Measurements from ENCODE around the gene TIMM50.
A peak's percentile ranks its signal among the peaks of the same experiment; 100 is the strongest.

Gene TIMM50

DNA sequence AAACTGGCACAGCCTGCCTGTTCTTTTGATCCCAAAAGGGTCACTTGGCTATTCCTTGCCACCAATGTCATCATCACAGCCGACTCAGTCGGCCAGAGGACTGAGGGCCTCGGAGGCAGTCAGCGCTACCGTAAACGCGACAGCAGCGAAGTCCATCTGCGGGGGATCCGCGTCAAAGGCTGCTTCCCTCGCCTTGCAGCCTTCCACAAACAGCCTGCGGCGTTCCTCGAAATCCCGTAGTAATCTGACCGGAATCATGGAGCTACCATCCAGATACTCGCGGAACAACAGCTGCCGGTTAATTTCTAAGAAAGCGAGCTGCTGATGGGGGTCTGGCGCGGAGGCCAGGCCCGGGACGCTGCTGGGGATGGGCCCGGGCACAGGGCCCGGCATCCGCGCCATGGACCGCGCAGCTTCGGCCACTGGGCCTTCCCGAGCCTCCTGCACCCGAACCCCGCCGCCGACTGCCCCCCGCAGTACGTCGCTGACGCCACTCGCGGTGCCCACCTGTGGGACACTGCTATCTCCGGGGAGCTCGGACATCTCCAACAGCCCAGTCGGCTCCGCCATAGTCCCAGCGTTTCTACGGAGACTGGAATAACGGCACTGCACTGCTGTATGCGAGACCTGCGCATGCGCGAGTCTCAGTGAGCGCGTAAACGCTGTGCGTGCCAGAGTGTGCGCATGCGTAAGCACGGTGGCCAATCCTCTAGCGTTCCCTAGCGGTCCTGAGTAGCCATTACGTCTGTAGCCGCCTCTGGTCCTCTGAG lies 51.8 kb downstream of the TIMM50 start, which contains the start of gene EID2B:
TSS of gene EID2B (minus strand) at position 620 of the 770 bp plus-strand sequence. CDS start at position 570, 50 bp downstream.
- H3K27ac ChIP-seq (ENCODE audit: low read depth, low read length) = peak within 1 kb of the TSS; percentile 22
- peak within 1 kb of the TSS; percentile 92 for H3K9ac ChIP-seq (ENCODE audit: low read length)
- no peaks in the 10 kb centered on the region for H3K27me3 ChIP-seq (ENCODE audit: low read length)
- H3K4me2 ChIP-seq (ENCODE audit: low read depth, low read length, poor library complexity, severe bottlenecking) = peak within 1 kb of the TSS; percentile 94
- H3F3A ChIP-seq (ENCODE audit: insufficient read depth) = peaks cover 6% of the 10 kb centered on the region; the same call in 1 of the 2 replicates
- H3K9me2 ChIP-seq (replicated peaks; ENCODE audit: insufficient read depth, low read length) = no peaks in the 10 kb centered on the region
- H3K4me3 ChIP-seq (ENCODE audit: insufficient read depth, low read length, poor library complexity, severe bottlenecking) = peak within 1 kb of the TSS; percentile 71
- H3K79me2 ChIP-seq (ENCODE audit: insufficient read depth, low read length) = peaks cover 17% of the 10 kb centered on the region
- H4K20me1 ChIP-seq (ENCODE audit: low read depth, low read length) = no peaks in the 10 kb centered on the region
- no peaks in the 10 kb centered on the region; the same call in 1 of the 2 replicates for H3K36me3 ChIP-seq (ENCODE audit: low read length)
- no peaks in the 10 kb centered on the region for H3K9me3 ChIP-seq (ENCODE audit: insufficient read depth, low read length)
- no peak for TF ChIP-seq EZH2phosphoT487 (conservative IDR thresholded peaks at IDR 0.05; ENCODE audit: low read length)
- TF ChIP-seq, protein P1, sequence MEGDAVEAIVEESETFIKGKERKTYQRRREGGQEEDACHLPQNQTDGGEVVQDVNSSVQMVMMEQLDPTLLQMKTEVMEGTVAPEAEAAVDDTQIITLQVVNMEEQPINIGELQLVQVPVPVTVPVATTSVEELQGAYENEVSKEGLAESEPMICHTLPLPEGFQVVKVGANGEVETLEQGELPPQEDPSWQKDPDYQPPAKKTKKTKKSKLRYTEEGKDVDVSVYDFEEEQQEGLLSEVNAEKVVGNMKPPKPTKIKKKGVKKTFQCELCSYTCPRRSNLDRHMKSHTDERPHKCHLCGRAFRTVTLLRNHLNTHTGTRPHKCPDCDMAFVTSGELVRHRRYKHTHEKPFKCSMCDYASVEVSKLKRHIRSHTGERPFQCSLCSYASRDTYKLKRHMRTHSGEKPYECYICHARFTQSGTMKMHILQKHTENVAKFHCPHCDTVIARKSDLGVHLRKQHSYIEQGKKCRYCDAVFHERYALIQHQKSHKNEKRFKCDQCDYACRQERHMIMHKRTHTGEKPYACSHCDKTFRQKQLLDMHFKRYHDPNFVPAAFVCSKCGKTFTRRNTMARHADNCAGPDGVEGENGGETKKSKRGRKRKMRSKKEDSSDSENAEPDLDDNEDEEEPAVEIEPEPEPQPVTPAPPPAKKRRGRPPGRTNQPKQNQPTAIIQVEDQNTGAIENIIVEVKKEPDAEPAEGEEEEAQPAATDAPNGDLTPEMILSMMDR (IDR thresholded peaks at IDR 0.05; ENCODE audit: insufficient read depth, low read length, poor library complexity, severe bottlenecking) = peak; percentile 83
- peak within 1 kb of the TSS; percentile 65 for H2AFZ ChIP-seq (ENCODE audit: low read depth, low read length, severe bottlenecking)

- TF ChIP-seq, protein P1 (IDR thresholded peaks at IDR 0.05; ENCODE audit: insufficient read depth, low read length, poor library complexity, severe bottlenecking) = no peak
- TF ChIP-seq EZH2phosphoT487 (conservative IDR thresholded peaks at IDR 0.05; ENCODE audit: low read length) = no peak
- Histone ChIP-seq H3K4me2 (ENCODE audit: low read depth, low read length, poor library complexity, severe bottlenecking) (peak overlapping the region; percentile 20), H3K9ac (ENCODE audit: low read length) (peak overlapping the region; percentile 92; the same call in 1 of the 2 replicates), H3K36me3 (ENCODE audit: low read length) (no peaks in the 10 kb centered on the region; the same call in 1 of the 2 replicates), H3K79me2 (ENCODE audit: insufficient read depth, low read length) (peaks cover 19% of the 10 kb centered on the region), H3F3A (ENCODE audit: insufficient read depth) (peaks cover 6% of the 10 kb centered on the region; the same call in 1 of the 2 replicates), H4K20me1 (ENCODE audit: low read depth, low read length) (no peaks in the 10 kb centered on the region), H3K4me3 (ENCODE audit: insufficient read depth, low read length, poor library complexity, severe bottlenecking) (no peak overlapping the region), H3K9me3 (ENCODE audit: insufficient read depth, low read length) (no peaks in the 10 kb centered on the region), H3K9me2 (replicated peaks; ENCODE audit: insufficient read depth, low read length) (no peaks in the 10 kb centered on the region), H3K27ac (ENCODE audit: low read depth, low read length) (no peak overlapping the region), H3K27me3 (ENCODE audit: low read length) (no peaks in the 10 kb centered on the region), H2AFZ (ENCODE audit: low read depth, low read length, severe bottlenecking) (no peak overlapping the region)
Measured at GRCh38 chr19:39533003-39533512, 52.4 kb downstream of the TIMM50 start.

GRCh38 chr19:39533791-39534190 lies 53.2 kb downstream of the TIMM50 start:
- peaks cover 26% of the 10 kb centered on the region for H3K79me2 ChIP-seq (ENCODE audit: insufficient read depth, low read length)

More at GRCh38 chr19:39533791-39534190, 53.2 kb downstream of the TIMM50 start:
- peaks cover 3% of the 10 kb centered on the region; the same call in 1 of the 2 replicates for H4K20me1 ChIP-seq (ENCODE audit: low read depth, low read length)
- no peaks in the 10 kb centered on the region for H3K9me3 ChIP-seq (ENCODE audit: insufficient read depth, low read length)
- H3K27ac ChIP-seq (ENCODE audit: low read depth, low read length) = no peak overlapping the region
- no peak overlapping the region for H3K4me2 ChIP-seq (ENCODE audit: low read depth, low read length, poor library complexity, severe bottlenecking)
- no peak overlapping the region for H3K9ac ChIP-seq (ENCODE audit: low read length)
- H2AFZ ChIP-seq (ENCODE audit: low read depth, low read length, severe bottlenecking) = no peak overlapping the region
- H3K9me2 ChIP-seq (replicated peaks; ENCODE audit: insufficient read depth, low read length) = no peaks in the 10 kb centered on the region
- no peak for TF ChIP-seq EZH2phosphoT487 (conservative IDR thresholded peaks at IDR 0.05; ENCODE audit: low read length)
- TF ChIP-seq, protein P1 (IDR thresholded peaks at IDR 0.05; ENCODE audit: insufficient read depth, low read length, poor library complexity, severe bottlenecking) = no peak
- no peak overlapping the region for H3K4me3 ChIP-seq (ENCODE audit: insufficient read depth, low read length, poor library complexity, severe bottlenecking)
- peaks cover 6% of the 10 kb centered on the region; the same call in 1 of the 2 replicates for H3F3A ChIP-seq (ENCODE audit: insufficient read depth)
- H3K36me3 ChIP-seq (ENCODE audit: low read length) = no peaks in the 10 kb centered on the region
- no peaks in the 10 kb centered on the region for H3K27me3 ChIP-seq (ENCODE audit: low read length)

Measured in SU-DHL-6 (cell line).